Suprapubic skin (tissue), 4 donors: Measurements from ENCODE around the gene SMC5.

Experiments
- CTCF ChIP-seq, 2 donors: fragments of 200-600 bp in 1 of 2; fragments of 450-650 bp in 1 of 2; sonication (generic) in 1 of 2; IDR thresholded peaks; one replicate each; pipeline ENCODE4 v1.5.1; 2016 to 2019; ENCODE audit warnings: antibody characterized with exemption in 2 of 2, mild to moderate bottlenecking in 1 of 2, moderate library complexity in 1 of 2
- EP300 ChIP-seq: sonication (generic); formaldehyde crosslinking; IDR thresholded peaks from one replicate; pipeline ENCODE4 v1.6.1; 2017; ENCODE audit warnings: antibody characterized with exemption
- POLR2A ChIP-seq, 2 donors: fragments of 450-650 bp; IDR thresholded peaks; one replicate each; pipeline ENCODE4 v1.6.1; 2017; ENCODE audit warnings: antibody characterized with exemption in 2 of 2, mild to moderate bottlenecking in 2 of 2, moderate library complexity in 2 of 2
- POLR2AphosphoS5 ChIP-seq, 3 donors: sonication (generic); formaldehyde crosslinking; IDR thresholded peaks; one replicate each; pipeline ENCODE4 v1.6.1; 2017; ENCODE audit warnings: antibody characterized with exemption in 3 of 3

- no peak for TF ChIP-seq CTCF (IDR thresholded peaks at IDR 0.05)
- no peak for TF ChIP-seq POLR2A (IDR thresholded peaks at IDR 0.05)
- TF ChIP-seq EP300: no peak
- no peak for TF ChIP-seq POLR2AphosphoS5 (IDR thresholded peaks at IDR 0.05)
Observed at GRCh38 chr9:70262948-70263347, 4.2 kb downstream of the SMC5 start.
